ENCODE measurements around the gene RIF1. TPM values are rescaled to one million over a fixed set of nuclear protein-coding genes. Genes with fewer than 3 reads are reported as not detected.

RIF1 gene
- total RNA-seq, 1 donor from 2014 or later: 31.6 TPM

DNA sequence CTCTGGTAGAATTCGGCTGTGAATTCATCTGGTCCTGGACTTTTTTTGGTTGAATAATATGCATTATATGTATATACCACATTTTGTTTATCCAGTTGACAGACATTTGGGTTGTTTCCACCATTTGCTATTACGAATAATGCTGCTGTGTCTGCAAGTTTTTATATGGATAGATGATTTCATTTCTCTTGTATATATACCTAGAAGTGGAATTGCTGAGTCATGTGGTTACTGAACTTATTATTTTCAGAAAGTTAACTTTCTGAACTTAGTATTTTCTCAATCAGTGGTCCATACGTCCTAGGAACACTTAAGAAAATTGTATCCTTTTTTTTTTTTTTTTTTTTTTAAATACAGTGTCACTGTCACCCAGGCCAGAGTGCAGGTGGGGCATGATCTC is 63.3 kb downstream of the RIF1 start:
- no peak for DNase-seq
- no peaks in the 10 kb centered on the region for H3K27me3 Mint-ChIP-seq (ENCODE audit: unreplicated experiment)
- H3K27ac Mint-ChIP-seq (ENCODE audit: unreplicated experiment): no peak overlapping the region
- no peaks in the 10 kb centered on the region for H3K4me1 Mint-ChIP-seq (ENCODE audit: low read depth, unreplicated experiment)
- no peaks in the 10 kb centered on the region for H3K36me3 Mint-ChIP-seq (ENCODE audit: unreplicated experiment)
- TF ChIP-seq, protein P1, sequence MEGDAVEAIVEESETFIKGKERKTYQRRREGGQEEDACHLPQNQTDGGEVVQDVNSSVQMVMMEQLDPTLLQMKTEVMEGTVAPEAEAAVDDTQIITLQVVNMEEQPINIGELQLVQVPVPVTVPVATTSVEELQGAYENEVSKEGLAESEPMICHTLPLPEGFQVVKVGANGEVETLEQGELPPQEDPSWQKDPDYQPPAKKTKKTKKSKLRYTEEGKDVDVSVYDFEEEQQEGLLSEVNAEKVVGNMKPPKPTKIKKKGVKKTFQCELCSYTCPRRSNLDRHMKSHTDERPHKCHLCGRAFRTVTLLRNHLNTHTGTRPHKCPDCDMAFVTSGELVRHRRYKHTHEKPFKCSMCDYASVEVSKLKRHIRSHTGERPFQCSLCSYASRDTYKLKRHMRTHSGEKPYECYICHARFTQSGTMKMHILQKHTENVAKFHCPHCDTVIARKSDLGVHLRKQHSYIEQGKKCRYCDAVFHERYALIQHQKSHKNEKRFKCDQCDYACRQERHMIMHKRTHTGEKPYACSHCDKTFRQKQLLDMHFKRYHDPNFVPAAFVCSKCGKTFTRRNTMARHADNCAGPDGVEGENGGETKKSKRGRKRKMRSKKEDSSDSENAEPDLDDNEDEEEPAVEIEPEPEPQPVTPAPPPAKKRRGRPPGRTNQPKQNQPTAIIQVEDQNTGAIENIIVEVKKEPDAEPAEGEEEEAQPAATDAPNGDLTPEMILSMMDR (IDR thresholded peaks at IDR 0.05; ENCODE audit: partially characterized antibody, unreplicated experiment): no peak
- no peak overlapping the region for H3K4me3 Mint-ChIP-seq (ENCODE audit: unreplicated experiment)
- H3K9me3 Mint-ChIP-seq (ENCODE audit: unreplicated experiment): no peaks in the 10 kb centered on the region

DNA sequence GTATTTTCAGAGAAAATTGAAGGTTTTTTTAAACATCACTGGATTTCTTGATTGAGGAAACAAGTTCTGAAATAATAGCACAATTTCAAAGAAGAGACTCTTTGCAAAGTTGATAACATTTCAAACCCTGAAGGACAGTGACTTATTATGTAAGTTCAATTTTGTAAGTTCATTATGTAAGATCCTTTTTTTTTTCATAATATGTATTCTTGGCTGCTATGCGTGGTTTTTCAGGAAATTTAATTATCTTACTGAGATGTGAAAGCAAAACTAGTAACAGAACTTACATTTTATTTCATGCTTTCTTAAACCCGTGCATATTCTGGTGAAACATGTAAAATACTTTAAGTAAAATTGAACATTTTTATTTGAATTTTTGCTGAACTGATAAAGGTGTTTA is 65.4 kb downstream of the RIF1 start:
- TF ChIP-seq, protein P1 (IDR thresholded peaks at IDR 0.05; ENCODE audit: partially characterized antibody, unreplicated experiment): no peak
- H3K9me3 Mint-ChIP-seq (ENCODE audit: unreplicated experiment): no peaks in the 10 kb centered on the region
- no peak overlapping the region for H3K4me3 Mint-ChIP-seq (ENCODE audit: unreplicated experiment)
- DNase-seq: no peak
- H3K27ac Mint-ChIP-seq (ENCODE audit: unreplicated experiment): no peak overlapping the region
- H3K27me3 Mint-ChIP-seq (ENCODE audit: unreplicated experiment): no peaks in the 10 kb centered on the region
- H3K4me1 Mint-ChIP-seq (ENCODE audit: low read depth, unreplicated experiment): no peaks in the 10 kb centered on the region
- no peaks in the 10 kb centered on the region for H3K36me3 Mint-ChIP-seq (ENCODE audit: unreplicated experiment)

DNA sequence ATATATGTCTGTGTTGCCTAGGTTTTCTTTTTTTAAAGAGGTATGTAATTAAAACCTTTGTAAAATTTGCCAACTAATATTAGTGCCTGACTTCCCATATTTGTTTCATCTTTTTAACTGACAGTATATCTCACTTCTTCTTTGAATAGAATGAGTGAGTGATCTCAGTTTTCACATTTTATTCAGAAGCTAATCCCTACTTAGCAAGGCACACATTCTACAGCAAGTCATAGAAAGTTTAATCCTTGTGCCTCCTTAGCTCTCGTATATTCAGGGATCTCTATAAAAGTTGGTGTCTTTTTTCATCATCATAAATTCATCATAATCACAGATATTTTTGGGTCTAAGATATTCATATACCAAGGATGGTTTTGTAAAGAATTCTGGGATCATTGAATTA is 66.6 kb downstream of the RIF1 start:
- no peak for DNase-seq
- H3K4me1 Mint-ChIP-seq (ENCODE audit: low read depth, unreplicated experiment): no peaks in the 10 kb centered on the region
- H3K9me3 Mint-ChIP-seq (ENCODE audit: unreplicated experiment): no peaks in the 10 kb centered on the region
- no peak overlapping the region for H3K4me3 Mint-ChIP-seq (ENCODE audit: unreplicated experiment)
- H3K27me3 Mint-ChIP-seq (ENCODE audit: unreplicated experiment): no peaks in the 10 kb centered on the region
- no peak overlapping the region for H3K27ac Mint-ChIP-seq (ENCODE audit: unreplicated experiment)
- TF ChIP-seq, protein P1 (IDR thresholded peaks at IDR 0.05; ENCODE audit: partially characterized antibody, unreplicated experiment): no peak
- H3K36me3 Mint-ChIP-seq (ENCODE audit: unreplicated experiment): no peaks in the 10 kb centered on the region

DNA sequence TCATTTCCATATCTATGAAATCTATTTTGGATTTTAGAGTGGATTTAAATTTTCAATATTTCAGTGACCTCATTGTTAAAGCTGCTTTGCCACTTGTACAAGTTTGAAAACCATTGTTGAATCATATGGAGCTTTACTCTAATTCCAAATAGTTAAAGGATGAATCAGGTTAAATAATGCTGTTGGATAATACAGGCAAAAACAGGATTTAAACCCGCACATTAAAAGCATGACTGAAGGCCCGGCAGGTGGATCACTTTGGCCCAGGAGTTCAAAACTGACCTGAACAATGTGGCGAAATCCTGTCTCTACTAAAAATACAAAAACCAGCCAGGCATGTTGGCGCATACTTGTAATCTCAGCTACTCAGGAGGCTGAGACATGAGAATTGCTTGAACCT is 68.3 kb downstream of the RIF1 start:
- no peak for DNase-seq
- TF ChIP-seq, protein P1 (IDR thresholded peaks at IDR 0.05; ENCODE audit: partially characterized antibody, unreplicated experiment): no peak
- no peaks in the 10 kb centered on the region for H3K4me1 Mint-ChIP-seq (ENCODE audit: low read depth, unreplicated experiment)
- no peak overlapping the region for H3K4me3 Mint-ChIP-seq (ENCODE audit: unreplicated experiment)
- no peaks in the 10 kb centered on the region for H3K27me3 Mint-ChIP-seq (ENCODE audit: unreplicated experiment)
- H3K36me3 Mint-ChIP-seq (ENCODE audit: unreplicated experiment): no peaks in the 10 kb centered on the region
- H3K9me3 Mint-ChIP-seq (ENCODE audit: unreplicated experiment): no peaks in the 10 kb centered on the region
- H3K27ac Mint-ChIP-seq (ENCODE audit: unreplicated experiment): no peak overlapping the region

GRCh38 chr2:151481744-151482143 is 72.0 kb downstream of the RIF1 start:
- Mint-ChIP-seq H3K4me1 (ENCODE audit: low read depth, unreplicated experiment) (no peaks in the 10 kb centered on the region), H3K36me3 (ENCODE audit: unreplicated experiment) (no peaks in the 10 kb centered on the region), H3K27me3 (ENCODE audit: unreplicated experiment) (no peaks in the 10 kb centered on the region), H3K27ac (ENCODE audit: unreplicated experiment) (no peak overlapping the region), H3K4me3 (ENCODE audit: unreplicated experiment) (no peak overlapping the region), H3K9me3 (ENCODE audit: unreplicated experiment) (no peaks in the 10 kb centered on the region)
- no peak for DNase-seq
- TF ChIP-seq, protein P1 (IDR thresholded peaks at IDR 0.05; ENCODE audit: partially characterized antibody, unreplicated experiment): no peak
